GM23338 (cell line): ENCODE results near the gene GSG1L. TPM values are rescaled to one million over a fixed set of nuclear protein-coding genes. Genes with fewer than 3 reads are reported as not detected.

Source experiments
- ATAC-seq: fragments of 200-7000 bp; cut with Tn5 transposase; 3 replicates; pipeline ENCODE4 v1.9.1; 2020
- DNase-seq: peaks from one replicate; pipeline ENCODE4 v3.0.0-alpha.2; 2015; ENCODE audit warnings: low spot score
- H2AFZ ChIP-seq: fragments of 200-600 bp; sonication (generic); 2 replicates; pipeline ENCODE4 v1.8.0; 2016; ENCODE audit warnings: antibody characterized with exemption, mild to moderate bottlenecking, moderate library complexity
- H3F3A ChIP-seq: fragments of 200-600 bp; sonication (generic); replicated peaks from 2 replicates; pipeline ENCODE4 v1.8.0; 2017; ENCODE audit warnings: antibody characterized with exemption, mixed run types, low read depth
- H3K27ac ChIP-seq: fragments of 200-600 bp; sonication (generic); 2 replicates; pipeline ENCODE4 v1.6.1; 2016; ENCODE audit warnings: low read depth
- H3K27me3 ChIP-seq: fragments of 200-600 bp; sonication (generic); 2 replicates; pipeline ENCODE4 v1.8.0; 2016; ENCODE audit warnings: mild to moderate bottlenecking, mixed run types, moderate library complexity; ENCODE audit not compliant: insufficient read depth
- H3K36me3 ChIP-seq: fragments of 200-600 bp; sonication (generic); 2 replicates; pipeline ENCODE4 v1.8.0; 2016; ENCODE audit warnings: mild to moderate bottlenecking; ENCODE audit not compliant: insufficient read depth
- H3K4me1 ChIP-seq: fragments of 200-600 bp; sonication (generic); 2 replicates; pipeline ENCODE4 v1.8.0; 2016; ENCODE audit warnings: mild to moderate bottlenecking, moderate library complexity; ENCODE audit not compliant: insufficient read depth
- H3K4me2 ChIP-seq: fragments of 200-600 bp; sonication (generic); 2 replicates; pipeline ENCODE4 v1.7.1; 2017; ENCODE audit warnings: mixed run types
- H3K4me3 ChIP-seq: fragments of 200-600 bp; sonication (generic); 2 replicates; pipeline ENCODE4 v1.6.1; 2016; ENCODE audit warnings: mixed run types
- H3K79me2 ChIP-seq: fragments of 200-600 bp; sonication (generic); replicated peaks from 2 replicates; pipeline ENCODE4 v1.8.0; 2017; ENCODE audit warnings: mild to moderate bottlenecking; ENCODE audit not compliant: insufficient read depth
- H3K9me2 ChIP-seq: fragments of 200-600 bp; sonication (generic); 2 replicates; pipeline ENCODE4 v1.8.0; 2017; ENCODE audit not compliant: insufficient read depth
- H4K20me1 ChIP-seq: fragments of 200-600 bp; sonication (generic); replicated peaks from 2 replicates; pipeline ENCODE4 v1.8.0; 2017; ENCODE audit warnings: mild to moderate bottlenecking; ENCODE audit not compliant: insufficient read depth
- H3K27ac Mint-ChIP-seq: 2 replicates; pipeline ENCODE4 v1.8.0; 2020; ENCODE audit warnings: inconsistent platforms, mild to moderate bottlenecking, moderate library complexity, mixed read lengths
- H3K27me3 Mint-ChIP-seq: 3 replicates; pipeline ENCODE4 v1.8.0; 2022; ENCODE audit warnings: low read depth, mild to moderate bottlenecking, moderate library complexity, mixed read lengths, inconsistent platforms; ENCODE audit not compliant: insufficient read depth, poor library complexity
- H3K36me3 Mint-ChIP-seq: 3 replicates; pipeline ENCODE4 v1.8.0; 2021; ENCODE audit warnings: low read depth, mild to moderate bottlenecking, inconsistent platforms, moderate library complexity, mixed read lengths
- H3K4me1 Mint-ChIP-seq: 3 replicates; pipeline ENCODE4 v1.8.0; 2020; ENCODE audit warnings: mild to moderate bottlenecking, inconsistent platforms, mixed read lengths
- H3K4me3 Mint-ChIP-seq: 3 replicates; pipeline ENCODE4 v1.8.0; 2021; ENCODE audit warnings: moderate library complexity, mild to moderate bottlenecking, inconsistent platforms, mixed read lengths
- H3K9me3 Mint-ChIP-seq: 3 replicates; pipeline ENCODE4 v1.8.0; 2020; ENCODE audit warnings: moderate library complexity, mild to moderate bottlenecking, inconsistent platforms, mixed read lengths
- CREB1 ChIP-seq: fragments of 250-450 bp; sonication (Bioruptor Pico); IDR thresholded peaks from 2 replicates; pipeline ENCODE4 v1.5.0; 2020; ENCODE audit warnings: low read depth, mild to moderate bottlenecking, moderate library complexity
- EZH2 ChIP-seq: fragments of 200-600 bp; sonication (generic); IDR thresholded peaks from one replicate; pipeline ENCODE4 v1.8.0; 2017; ENCODE audit warnings: antibody characterized with exemption, mild to moderate bottlenecking, low read depth; ENCODE audit not compliant: unreplicated experiment
- EZH2phosphoT487 ChIP-seq: fragments of 200-600 bp; sonication (generic); IDR thresholded peaks from one replicate; pipeline ENCODE4 v1.8.1; 2018; ENCODE audit warnings: antibody characterized with exemption; ENCODE audit not compliant: unreplicated experiment
- JUNB ChIP-seq: IDR thresholded peaks from one replicate; pipeline ENCODE4 v1.6.1; 2016; ENCODE audit warnings: antibody characterized with exemption; ENCODE audit not compliant: unreplicated experiment
- NANOG ChIP-seq: IDR thresholded peaks from 2 replicates; pipeline ENCODE4 v1.6.1; 2016; ENCODE audit warnings: antibody characterized with exemption, borderline replicate concordance
- POLR2AphosphoS5 ChIP-seq: IDR thresholded peaks from 2 replicates; pipeline ENCODE4 v1.6.1; 2016; ENCODE audit warnings: antibody characterized with exemption, low read depth
- ZNF114 ChIP-seq: fragments of 250-450 bp; sonication (Bioruptor Pico); IDR thresholded peaks from 2 replicates; pipeline ENCODE4 v1.5.0; 2020; ENCODE audit warnings: mild to moderate bottlenecking, moderate library complexity
- ZNF331 ChIP-seq: fragments of 250-450 bp; sonication (Bioruptor Pico); IDR thresholded peaks from 2 replicates; pipeline ENCODE4 v1.5.0; 2020; ENCODE audit warnings: low read depth, mild to moderate bottlenecking, moderate library complexity
- polyA plus RNA-seq: library from polyadenylated mRNA; unstranded; fragments of >200 nt; fragmentation: Nextera tagmentation; extraction: Ambion mirVana; gene quantifications from 2 replicates; pipeline ENCODE4 v1.2.1, GENCODE V29; 2016
- total RNA-seq: library from RNA; depleted of rRNA; stranded (reverse); fragments of >200 nt; shearing (Covaris generic); gene quantifications from 2 replicates; pipeline ENCODE4 v1.2.3, GENCODE V29; 2014
- TF ChIP-seq, protein P1 (sequence below): IDR thresholded peaks from 2 replicates; pipeline ENCODE4 v1.6.1; 2016; ENCODE audit warnings: antibody characterized with exemption
- TF ChIP-seq, protein P2 (sequence below), 2 experiments: fragments of 200-600 bp in 1 of 2; sonication (generic) in 1 of 2; conservative IDR thresholded peaks; 2 replicates each; pipeline versions ENCODE4 v1.5.1 to v1.6.1; 2016 to 2017; ENCODE audit warnings: antibody characterized with exemption in 2 of 2, low read depth in 2 of 2, mild to moderate bottlenecking in 2 of 2, moderate library complexity in 1 of 2
- TF ChIP-seq, protein P3 (sequence below): fragments of 250-450 bp; sonication (Bioruptor Pico); IDR thresholded peaks from 2 replicates; pipeline ENCODE4 v1.5.0; 2020; ENCODE audit warnings: mild to moderate bottlenecking, moderate library complexity

Gene GSG1L
- total and polyA plus RNA-seq, 2 experiments from 2014 or later: 0.36 to 0.63 TPM

DNA sequence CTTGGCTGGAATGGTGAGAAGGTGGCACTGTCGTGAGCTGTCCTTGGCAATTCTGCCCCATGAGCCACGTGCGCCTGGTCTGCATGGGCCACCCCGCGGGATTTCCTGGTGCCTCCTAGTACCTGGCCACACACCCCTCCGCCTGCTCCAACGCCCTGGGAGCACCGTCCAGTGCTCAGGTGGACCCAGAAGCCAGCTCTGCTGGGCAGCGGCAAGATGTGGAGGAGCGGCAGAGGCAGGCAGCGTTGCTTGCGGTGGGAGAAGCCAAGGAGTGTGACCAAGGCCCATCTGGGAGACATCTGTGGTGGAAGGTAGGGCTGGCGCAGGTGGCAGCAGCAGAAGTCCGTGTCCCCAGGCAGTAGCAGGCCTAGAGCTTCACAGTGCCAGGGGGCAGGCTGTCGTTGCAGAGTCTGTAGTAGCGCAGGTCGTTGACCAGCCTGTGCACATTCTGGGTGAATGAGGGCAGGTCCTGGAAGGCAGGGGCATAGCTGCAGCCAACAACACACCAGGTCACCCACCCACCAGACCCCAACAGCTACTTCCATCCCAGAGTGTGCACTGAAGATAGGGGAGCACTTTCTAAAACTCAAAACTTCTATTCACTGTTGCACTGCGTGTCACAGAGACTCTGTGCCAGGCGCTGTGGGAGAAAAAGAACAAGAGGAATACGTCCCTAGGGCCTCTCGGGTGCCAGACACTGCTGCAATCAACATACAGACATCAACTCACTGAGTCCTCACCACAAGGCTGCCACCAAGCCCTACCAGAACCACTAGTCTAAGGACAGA is 34.9 kb upstream of the GSG1L start (continued):
- TF ChIP-seq, protein P1, sequence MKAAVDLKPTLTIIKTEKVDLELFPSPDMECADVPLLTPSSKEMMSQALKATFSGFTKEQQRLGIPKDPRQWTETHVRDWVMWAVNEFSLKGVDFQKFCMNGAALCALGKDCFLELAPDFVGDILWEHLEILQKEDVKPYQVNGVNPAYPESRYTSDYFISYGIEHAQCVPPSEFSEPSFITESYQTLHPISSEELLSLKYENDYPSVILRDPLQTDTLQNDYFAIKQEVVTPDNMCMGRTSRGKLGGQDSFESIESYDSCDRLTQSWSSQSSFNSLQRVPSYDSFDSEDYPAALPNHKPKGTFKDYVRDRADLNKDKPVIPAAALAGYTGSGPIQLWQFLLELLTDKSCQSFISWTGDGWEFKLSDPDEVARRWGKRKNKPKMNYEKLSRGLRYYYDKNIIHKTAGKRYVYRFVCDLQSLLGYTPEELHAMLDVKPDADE: no peak
- TF ChIP-seq EZH2: no peak

DNA sequence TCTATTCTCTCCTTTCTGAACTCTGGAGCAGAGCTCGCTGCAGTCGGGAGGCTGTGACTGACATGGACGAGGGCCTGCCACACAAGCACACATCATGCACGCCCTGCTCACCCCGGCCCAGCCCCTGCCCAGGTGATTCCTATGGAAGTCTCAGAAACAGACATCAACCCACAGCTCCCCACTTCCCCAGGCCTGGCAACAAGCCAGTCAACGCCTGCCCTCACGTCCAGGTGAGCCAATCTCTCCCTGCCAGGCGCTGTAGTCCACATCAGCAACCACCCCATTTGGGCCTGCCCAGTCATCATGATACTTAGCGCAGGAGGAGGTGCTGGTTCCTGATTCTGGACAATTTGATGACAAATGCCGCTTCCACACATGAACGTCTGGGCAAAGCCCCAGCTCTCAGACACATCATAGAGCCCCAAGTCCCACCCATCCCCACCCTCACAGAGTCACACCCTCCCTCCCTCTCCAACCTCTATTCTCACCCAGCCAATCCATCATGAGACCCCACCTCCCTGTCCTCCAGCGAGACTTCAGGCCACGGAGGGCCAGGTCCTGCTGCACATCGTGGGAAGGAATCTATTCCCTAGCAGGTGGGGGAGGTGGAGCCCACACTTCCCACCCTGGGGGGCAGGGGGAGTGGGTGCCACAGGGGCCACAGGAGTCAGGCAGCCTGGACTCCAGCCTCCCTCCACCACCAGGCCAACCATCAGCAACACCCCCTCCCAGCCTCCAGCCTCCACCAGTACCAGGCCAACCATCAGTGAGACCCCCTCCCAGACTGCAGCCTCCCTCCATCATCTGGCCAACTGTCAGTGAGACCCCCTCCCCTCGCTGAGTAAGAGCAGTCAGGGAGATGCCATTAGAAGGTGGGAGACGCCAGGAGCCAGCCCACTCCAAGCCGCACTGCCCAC is 33.7 kb upstream of the GSG1L start:
- H3K4me1 Mint-ChIP-seq: peaks cover 17% of the 10 kb centered on the region
- peaks cover 13% of the 10 kb centered on the region for H3K27me3 Mint-ChIP-seq
- no peak overlapping the region for H3K27ac ChIP-seq
- H3F3A ChIP-seq: peaks cover 8% of the 10 kb centered on the region; the same call in 1 of the 2 replicates
- no peaks in the 10 kb centered on the region for H3K9me2 ChIP-seq
- H3K36me3 ChIP-seq: peaks cover 6% of the 10 kb centered on the region; the same call in 1 of the 2 replicates
- no peak for ATAC-seq
- H3K36me3 Mint-ChIP-seq: peaks cover 46% of the 10 kb centered on the region
- H3K4me1 ChIP-seq: peaks cover 21% of the 10 kb centered on the region
- H3K4me3 ChIP-seq: no peak overlapping the region
- H3K9me3 Mint-ChIP-seq: no peaks in the 10 kb centered on the region
- H4K20me1 ChIP-seq: no peaks in the 10 kb centered on the region
- H3K4me3 Mint-ChIP-seq: no peak overlapping the region
- no peaks in the 10 kb centered on the region for H3K79me2 ChIP-seq
- H2AFZ ChIP-seq: no peak overlapping the region
- no peak for DNase-seq
- H3K27ac Mint-ChIP-seq: no peak overlapping the region; the same call in 1 of the 2 replicates
- H3K4me2 ChIP-seq: no peak overlapping the region
- no peaks in the 10 kb centered on the region for H3K27me3 ChIP-seq
- TF ChIP-seq NANOG (no peak), EZH2phosphoT487 (no peak), JUNB (no peak), CREB1 (CRISPR knock-in tag) (no peak), ZNF114 (CRISPR knock-in tag) (no peak), POLR2AphosphoS5 (no peak), ZNF331 (CRISPR knock-in tag) (no peak), EZH2 (no peak)
- TF ChIP-seq, protein P2, sequence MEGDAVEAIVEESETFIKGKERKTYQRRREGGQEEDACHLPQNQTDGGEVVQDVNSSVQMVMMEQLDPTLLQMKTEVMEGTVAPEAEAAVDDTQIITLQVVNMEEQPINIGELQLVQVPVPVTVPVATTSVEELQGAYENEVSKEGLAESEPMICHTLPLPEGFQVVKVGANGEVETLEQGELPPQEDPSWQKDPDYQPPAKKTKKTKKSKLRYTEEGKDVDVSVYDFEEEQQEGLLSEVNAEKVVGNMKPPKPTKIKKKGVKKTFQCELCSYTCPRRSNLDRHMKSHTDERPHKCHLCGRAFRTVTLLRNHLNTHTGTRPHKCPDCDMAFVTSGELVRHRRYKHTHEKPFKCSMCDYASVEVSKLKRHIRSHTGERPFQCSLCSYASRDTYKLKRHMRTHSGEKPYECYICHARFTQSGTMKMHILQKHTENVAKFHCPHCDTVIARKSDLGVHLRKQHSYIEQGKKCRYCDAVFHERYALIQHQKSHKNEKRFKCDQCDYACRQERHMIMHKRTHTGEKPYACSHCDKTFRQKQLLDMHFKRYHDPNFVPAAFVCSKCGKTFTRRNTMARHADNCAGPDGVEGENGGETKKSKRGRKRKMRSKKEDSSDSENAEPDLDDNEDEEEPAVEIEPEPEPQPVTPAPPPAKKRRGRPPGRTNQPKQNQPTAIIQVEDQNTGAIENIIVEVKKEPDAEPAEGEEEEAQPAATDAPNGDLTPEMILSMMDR (conservative IDR thresholded peaks at IDR 0.05; ENCODE audit: low read depth in 2 of 2): no peak
- TF ChIP-seq, protein P1: no peak
- TF ChIP-seq, protein P3, sequence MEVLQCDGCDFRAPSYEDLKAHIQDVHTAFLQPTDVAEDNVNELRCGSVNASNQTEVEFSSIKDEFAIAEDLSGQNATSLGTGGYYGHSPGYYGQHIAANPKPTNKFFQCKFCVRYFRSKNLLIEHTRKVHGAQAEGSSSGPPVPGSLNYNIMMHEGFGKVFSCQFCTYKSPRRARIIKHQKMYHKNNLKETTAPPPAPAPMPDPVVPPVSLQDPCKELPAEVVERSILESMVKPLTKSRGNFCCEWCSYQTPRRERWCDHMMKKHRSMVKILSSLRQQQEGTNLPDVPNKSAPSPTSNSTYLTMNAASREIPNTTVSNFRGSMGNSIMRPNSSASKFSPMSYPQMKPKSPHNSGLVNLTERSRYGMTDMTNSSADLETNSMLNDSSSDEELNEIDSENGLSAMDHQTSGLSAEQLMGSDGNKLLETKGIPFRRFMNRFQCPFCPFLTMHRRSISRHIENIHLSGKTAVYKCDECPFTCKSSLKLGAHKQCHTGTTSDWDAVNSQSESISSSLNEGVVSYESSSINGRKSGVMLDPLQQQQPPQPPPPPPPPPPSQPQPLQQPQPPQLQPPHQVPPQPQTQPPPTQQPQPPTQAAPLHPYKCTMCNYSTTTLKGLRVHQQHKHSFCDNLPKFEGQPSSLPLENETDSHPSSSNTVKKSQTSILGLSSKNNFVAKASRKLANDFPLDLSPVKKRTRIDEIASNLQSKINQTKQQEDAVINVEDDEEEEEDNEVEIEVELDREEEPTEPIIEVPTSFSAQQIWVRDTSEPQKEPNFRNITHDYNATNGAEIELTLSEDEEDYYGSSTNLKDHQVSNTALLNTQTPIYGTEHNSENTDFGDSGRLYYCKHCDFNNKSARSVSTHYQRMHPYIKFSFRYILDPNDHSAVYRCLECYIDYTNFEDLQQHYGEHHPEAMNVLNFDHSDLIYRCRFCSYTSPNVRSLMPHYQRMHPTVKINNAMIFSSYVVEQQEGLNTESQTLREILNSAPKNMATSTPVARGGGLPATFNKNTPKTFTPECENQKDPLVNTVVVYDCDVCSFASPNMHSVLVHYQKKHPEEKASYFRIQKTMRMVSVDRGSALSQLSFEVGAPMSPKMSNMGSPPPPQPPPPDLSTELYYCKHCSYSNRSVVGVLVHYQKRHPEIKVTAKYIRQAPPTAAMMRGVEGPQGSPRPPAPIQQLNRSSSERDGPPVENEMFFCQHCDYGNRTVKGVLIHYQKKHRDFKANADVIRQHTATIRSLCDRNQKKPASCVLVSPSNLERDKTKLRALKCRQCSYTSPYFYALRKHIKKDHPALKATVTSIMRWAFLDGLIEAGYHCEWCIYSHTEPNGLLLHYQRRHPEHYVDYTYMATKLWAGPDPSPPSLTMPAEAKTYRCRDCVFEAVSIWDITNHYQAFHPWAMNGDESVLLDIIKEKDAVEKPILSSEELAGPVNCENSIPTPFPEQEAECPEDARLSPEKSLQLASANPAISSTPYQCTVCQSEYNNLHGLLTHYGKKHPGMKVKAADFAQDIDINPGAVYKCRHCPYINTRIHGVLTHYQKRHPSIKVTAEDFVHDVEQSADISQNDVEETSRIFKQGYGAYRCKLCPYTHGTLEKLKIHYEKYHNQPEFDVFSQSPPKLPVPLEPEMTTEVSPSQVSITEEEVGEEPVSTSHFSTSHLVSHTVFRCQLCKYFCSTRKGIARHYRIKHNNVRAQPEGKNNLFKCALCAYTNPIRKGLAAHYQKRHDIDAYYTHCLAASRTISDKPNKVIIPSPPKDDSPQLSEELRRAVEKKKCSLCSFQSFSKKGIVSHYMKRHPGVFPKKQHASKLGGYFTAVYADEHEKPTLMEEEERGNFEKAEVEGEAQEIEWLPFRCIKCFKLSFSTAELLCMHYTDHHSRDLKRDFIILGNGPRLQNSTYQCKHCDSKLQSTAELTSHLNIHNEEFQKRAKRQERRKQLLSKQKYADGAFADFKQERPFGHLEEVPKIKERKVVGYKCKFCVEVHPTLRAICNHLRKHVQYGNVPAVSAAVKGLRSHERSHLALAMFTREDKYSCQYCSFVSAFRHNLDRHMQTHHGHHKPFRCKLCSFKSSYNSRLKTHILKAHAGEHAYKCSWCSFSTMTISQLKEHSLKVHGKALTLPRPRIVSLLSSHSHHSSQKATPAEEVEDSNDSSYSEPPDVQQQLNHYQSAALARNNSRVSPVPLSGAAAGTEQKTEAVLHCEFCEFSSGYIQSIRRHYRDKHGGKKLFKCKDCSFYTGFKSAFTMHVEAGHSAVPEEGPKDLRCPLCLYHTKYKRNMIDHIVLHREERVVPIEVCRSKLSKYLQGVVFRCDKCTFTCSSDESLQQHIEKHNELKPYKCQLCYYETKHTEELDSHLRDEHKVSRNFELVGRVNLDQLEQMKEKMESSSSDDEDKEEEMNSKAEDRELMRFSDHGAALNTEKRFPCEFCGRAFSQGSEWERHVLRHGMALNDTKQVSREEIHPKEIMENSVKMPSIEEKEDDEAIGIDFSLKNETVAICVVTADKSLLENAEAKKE: no peak
